Left hindlimb (tissue), 1 donor: ENCODE data around the gene AUH.

ENCODE experiments used
- DNase-seq: peaks from one replicate; pipeline ENCODE4 v3.0.0-alpha.2; 2018

Gene AUH

DNA sequence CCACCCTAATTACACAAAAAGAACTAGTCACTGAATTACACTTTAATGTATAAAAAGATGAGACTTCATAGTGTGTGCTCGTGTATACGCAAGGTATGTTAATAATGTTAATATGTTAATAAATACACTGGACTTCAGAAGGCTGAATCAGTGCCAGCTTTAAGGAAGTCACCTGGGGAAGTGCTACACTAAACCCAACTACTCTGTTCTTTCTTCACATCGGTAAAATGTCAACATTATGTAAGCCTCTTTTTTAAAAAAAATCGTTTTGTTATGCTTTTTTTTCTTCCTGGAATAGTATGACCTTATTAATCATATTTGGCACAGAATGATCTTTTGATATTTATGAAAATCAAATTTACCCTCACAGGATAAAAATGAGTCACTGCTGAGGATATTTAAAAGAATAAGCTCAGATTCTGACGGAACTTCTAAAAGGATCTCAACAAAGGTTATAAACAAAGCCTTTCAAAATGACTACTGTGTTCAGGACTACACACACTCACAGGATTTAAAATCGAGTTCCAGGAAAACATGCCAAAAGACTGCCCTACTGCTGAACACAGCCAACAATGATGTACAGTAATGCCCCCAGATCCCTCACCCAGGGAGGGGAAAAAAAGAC lies 75.9 kb downstream of the AUH start:
- DNase-seq: no peak

DNA sequence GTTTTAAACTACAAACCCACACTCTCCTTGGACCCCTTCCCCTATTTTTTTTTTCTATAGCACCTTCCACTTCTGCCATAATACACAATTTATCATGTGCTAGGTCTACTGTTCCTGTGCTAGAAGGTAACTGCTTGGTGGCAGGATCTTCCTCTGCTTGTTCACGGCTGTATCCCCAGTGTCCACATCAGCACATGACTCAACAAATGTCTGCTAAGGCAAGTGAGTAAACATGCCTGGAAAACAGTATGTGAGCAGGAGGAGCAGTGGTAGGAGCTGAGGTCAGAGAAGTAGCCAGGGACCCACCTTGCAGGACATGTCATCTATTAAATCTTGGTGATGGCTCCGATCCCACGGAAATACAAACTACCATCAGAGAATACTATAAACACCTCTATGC lies 79.4 kb downstream of the AUH start:
- DNase-seq: no peak

DNA sequence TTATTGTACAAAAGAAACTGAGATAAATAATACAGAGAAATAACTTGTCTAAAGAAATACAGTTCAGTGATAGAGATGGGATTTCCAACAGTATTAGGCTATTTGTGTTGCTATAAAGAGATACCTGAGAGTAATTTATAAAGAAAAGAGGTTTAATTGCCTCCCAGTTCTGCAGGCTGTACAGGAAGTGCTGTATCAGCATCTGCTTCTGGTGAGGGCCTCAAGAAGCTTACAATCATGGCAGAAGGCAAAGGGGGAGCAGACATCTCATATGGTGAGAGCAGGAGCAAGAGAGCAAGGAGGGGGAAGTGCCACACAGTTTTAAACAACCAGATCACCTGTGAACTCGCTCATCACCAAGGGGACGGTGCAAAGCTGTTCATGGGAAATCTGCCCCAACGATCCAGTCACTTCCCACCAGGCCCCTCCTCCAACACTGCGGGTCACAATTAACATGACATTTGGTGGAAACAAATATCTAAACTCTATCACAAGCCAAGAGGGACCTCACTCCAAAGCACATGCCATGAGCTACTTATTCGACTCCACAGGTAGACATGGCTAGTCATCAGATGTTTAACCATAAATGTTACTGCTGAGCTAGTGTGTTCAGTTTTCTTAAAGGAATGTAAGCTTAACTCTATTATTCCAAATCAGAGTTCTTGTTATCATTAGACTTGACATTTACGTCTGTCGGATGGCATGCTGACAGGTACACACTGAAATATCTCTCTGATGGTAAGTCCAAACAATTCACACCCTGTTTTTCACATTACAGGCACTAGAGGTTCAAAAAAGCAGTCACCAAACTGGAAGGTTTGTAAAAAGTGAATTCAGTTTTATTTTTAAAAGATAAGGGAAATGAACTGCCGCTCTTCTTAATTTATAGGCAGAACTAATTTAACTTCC lies 82.2 kb downstream of the AUH start:
- DNase-seq: no peak

DNA sequence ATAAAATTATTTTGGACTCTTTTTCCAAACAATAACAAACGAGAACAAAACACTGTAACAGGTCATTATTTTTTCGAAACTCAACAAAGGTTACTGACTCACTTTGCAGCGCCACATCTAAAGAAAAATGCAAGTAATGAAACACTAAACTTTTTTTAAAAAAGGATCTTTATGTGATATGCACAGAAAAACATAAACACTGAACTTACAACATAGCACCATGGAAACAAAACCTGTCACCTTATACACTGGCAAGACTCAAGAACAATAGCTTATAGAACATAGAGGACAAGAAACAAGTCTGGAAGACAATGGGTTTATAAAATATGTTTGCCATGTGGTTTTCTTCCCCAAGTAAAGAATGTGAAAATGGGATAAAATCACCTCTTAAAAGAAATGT lies 85.2 kb downstream of the AUH start:
- DNase-seq: no peak

DNA sequence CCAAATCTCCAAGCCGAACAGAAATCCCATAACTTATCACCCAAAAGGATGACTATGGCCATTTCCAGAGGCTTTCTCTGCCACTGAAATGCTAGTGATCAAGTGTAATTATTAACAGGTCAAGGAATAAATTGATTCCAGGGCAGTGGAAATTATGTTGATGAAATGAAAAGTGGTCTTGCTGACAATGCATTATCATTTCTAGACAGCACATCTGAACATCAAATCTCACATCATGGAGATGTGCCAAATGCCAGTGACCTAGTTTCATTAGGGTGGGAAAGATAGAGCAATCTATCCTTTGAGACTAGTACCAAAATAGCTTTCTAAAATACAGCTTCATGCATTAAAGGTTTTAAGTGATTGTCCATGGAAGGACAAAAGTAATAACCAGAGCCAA lies 86.1 kb downstream of the AUH start:
- no peak for DNase-seq

DNA sequence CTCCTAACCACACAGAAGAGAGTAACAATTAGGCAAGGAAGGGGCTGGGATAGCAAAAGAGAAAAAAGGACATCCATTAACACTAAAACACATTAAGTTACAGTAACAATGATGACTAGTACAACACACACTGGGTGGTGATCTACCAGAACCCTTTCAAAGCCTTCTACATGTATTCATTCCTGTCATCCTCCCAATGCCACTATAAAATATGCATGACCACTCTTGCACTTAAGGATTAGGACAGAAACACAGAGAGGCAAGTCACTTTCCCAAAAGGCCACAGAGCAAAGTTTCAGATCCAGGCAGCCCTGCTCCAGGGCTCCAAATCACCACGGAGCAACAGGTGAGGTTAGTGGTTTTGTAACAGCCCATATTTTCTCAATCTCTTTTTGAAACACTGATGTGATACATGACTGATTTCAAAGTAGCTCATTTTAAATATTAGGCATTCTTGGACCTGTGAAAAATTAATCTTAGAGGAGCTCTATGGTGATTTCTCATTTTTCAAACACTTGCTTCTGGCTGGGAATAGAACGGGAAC lies 86.7 kb downstream of the AUH start:
- DNase-seq: no peak

DNA sequence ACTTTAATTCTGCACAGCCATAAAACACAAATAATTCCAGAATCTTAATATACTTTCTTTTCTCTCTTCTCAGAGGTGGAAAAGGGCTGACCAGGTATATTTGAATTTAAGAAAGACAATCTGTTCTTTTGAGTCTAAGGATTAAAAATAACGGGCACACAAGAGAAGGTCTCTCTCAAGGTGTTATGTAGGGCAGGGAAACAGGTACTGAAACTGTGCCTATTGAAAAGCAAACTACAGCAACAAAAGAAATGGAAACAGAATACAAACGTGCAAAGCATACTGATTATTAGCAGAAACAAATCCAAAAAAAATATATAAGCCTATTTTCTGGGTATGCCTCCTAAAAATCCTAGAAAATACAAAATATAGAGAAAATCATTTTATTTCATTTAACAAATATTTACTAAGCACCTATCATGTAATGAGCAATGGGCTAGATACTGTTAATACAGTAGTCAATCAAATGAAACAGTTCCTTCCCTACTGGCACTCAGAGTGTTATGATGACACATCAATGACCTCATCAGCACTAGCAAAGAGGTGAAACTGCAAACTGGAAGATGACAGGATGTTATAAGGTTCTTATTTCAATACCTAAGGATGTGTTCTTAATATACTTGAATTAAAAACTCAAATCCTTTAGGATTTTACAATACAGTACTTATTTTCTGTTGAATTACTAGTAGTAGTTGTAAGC lies 87.7 kb downstream of the AUH start:
- DNase-seq: no peak

DNA sequence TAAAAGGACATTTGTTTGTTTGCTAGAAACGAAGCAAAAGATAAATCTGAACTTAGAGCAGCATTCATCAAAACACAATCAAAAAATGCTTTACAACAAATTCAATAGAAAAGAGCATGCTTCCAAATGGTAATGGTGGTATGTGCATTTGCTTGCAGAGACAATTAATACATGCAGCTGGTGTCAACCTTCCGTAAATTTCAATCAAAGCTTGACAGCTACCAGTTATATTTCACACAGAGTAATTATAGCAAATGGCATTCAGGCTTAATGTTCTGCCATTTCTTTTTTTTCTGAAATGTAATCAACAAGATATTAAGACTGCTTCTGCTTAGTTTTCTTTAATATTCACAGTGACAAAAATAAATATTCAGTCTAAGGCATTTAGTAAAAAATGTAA lies 90.6 kb downstream of the AUH start:
- no peak for DNase-seq

DNA sequence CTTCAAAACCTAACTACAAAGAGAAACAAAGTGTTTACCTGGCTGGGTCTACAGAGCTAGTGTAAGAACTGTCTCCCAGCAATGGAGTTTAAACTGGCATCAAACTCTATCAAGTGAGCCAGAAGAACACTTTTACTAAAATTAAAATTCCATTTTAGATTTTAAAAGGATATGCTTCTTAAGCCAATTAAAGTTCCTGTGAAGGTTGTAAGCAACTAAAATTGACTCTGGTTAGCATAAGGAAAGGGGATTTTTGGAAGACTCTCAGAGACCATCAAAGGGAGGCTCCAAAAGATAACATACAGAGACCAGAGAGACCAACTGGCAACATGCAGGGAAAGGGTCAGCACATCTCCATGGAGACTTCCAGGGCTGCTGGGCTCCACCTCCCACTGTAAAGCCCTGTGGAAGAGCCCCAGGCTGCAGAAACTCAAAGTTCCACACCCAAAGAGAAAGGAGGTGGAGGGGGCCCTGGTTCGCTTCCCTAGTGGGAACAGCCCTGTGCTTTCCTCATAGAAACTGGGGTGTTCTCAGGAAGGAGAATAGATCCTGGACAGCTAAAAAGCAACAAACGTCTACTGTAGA lies 91.7 kb downstream of the AUH start:
- DNase-seq: no peak

DNA sequence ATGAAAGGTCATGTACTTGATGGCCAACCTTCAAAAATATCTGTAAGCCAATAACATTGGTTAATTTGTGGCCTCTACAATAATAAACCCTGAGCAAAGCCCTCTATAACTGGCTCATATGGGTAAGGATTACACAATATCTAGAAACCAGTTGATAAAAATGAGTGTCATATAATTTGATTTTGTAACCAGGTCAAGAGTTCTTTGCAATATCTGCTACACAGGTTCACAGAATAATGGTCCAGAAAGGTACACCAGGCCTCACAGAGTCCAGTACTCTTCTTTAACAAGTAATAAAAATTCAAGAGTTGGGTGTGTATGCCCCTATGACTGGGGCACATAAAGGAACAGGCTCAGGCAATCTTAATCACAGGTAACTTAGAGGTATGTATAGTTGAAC lies 95.3 kb downstream of the AUH start:
- DNase-seq: no peak

DNA sequence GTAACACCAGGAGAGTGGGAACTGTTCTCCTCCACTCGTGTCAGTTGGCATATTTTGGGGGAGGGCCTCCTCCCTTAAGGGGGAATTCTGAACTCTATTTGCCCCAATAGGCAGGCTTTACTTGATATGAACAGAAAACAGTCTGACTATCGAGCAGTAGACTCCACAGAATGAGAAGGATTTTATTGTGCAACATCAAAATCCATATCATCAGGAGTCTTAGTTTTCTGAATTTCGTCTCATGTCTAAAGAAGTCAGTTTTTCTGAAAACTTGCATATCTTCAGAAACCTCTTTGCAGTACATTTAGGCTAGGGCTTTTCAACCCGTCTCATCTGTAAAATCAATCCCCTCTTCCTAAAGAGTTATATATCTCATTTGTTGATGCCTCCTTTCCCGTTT lies 96.2 kb downstream of the AUH start:
- no peak for DNase-seq

DNA sequence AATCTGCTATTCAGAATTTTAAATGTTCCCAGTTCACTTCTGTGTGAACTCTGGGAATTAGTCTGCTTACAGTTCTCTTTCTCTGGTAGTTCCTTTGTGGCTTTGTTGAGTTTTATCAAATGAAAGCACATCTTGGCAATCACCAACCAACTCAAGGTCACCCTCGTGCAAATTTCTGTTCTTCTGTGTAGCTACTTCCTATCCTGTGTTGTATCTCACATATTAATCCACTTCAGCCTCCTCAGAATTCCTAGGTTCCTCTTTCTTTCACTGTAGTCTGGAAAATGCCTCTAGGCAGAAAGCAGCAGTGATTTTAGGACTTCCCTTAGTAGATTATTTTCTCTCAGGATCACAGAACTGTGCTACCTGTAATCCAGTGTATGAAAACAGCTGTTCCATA lies 100.3 kb downstream of the AUH start:
- DNase-seq: no peak

DNA sequence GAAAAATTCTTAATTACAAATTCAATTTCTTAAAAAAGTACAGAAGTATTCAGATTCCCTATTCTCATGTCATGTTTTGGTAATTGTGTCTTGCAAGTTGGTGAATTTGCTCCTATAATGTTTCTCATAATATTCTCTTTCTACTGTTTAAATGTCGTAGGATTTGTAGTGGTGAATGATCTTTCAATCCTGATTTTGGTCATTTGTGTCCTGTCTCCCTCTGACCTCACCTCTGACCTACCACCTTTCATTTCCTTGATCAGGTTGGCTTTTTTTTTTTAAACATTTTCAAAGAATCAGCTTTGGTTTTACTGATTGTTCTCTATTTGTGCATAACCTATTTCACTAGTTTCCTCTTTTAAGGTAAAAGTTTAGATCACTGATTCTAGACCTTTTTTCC lies 102.6 kb downstream of the AUH start:
- DNase-seq: no peak

DNA sequence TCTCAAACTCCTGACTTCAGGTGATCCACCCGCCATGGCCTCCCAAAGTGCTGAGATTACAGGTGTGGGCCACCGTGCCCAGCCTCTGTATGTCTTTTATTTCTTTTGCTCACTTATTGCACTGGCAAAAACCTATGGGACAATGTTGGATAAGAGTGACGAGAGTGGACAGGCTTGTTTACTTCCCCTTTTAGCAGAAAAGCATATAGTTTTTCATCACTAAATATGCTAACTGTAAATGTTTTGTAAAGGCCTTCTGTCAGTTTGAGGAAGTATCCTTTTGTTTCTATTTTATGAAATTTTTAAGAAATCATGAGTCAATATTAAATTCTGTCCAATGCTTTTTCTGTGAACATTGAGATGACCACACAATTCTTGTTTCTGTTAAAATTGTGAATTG lies 103.3 kb downstream of the AUH start:
- no peak for DNase-seq

DNA sequence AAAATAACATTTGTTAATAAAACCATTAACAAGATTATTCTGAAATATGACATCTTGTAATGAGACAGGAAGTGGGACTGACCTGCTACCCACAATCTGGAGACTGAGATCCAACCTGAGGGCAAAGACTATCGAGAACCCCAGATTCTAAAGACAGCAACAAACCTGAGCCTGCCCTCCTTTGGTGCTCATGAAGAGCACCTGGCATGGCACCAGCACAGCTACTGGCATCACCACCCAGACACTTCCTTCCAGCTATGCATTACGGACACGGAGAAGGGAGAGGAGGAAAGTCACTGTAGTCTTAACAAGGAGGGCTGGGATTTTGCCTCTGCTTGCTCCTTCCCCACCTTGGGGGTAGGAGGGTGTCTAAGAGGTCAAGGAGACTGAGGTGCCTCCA lies 105.5 kb downstream of the AUH start:
- DNase-seq: no peak

DNA sequence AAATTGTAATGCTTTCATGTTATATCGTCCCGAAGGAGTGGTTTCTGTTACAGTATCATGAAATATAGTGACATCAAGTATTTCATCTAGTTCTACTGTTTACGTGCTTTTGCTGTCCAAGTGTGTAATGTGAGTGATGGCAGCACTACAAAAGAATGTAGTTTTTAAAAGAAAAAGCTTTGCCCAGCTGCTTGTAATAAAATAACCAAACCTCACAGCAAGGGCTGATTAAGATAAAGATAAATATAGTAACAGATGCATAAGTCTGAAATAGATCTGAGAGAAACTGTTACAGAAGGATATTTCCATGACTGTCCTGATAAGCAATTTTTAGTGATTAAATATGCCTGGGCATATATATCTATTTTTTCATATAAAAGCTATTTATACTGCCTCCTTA lies 106.4 kb downstream of the AUH start:
- DNase-seq: no peak

DNA sequence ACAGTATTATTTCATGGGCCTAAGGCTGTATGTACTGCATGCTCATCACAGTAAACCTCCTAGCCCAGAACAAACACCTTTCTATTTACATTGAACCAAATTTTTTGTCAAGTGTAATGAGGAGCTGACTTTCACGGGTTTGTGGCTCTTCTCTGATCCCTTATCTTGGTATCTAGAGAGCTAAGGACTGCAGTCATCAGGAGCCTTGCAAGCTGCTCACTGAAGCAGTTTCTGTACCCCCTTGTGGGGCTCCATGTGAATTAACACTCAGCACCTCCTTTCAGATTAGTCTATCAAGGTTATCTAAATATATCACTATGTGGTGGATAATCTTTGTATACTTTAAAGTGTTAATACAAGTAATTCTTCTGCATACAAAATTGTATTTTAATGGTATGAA lies 108.2 kb downstream of the AUH start:
- no peak for DNase-seq

DNA sequence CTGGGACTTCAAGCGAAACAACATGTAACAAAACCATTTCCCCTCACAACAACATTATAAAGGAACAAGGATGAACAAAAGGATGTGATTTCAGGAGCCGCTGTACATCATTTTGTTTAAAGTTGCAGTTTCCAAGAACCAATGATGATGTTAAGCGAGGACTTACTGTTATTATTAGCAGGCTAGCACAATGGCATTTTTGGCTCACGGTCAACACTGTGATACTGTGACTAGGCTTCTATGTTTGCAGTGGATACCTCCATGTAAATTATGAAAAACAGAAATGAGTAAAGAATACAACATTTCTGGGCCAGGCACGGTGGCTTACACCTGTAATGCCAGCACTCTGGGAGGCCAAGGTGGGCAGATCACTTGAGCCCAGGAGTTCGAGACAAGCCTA lies 113.0 kb downstream of the AUH start:
- no peak for DNase-seq

DNA sequence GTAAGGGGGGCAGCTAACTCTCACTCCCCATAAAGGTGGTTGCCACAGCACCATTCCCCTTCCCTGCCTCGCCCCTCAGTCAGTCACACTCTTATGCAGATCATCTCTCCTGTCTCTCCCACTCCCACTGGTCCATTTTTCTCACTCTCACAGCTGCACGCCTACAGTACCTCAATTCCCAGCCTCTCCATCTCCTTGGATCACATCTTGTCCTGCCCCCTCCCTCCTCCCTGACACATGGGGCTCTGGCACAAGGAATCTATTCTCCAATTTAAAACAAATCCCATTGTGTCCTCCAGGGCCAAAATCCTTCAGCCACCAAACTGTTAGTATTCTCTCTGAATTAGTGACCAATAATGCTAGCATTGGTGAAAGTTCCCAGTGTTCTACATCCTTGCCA lies 114.4 kb downstream of the AUH start:
- no peak for DNase-seq

DNA sequence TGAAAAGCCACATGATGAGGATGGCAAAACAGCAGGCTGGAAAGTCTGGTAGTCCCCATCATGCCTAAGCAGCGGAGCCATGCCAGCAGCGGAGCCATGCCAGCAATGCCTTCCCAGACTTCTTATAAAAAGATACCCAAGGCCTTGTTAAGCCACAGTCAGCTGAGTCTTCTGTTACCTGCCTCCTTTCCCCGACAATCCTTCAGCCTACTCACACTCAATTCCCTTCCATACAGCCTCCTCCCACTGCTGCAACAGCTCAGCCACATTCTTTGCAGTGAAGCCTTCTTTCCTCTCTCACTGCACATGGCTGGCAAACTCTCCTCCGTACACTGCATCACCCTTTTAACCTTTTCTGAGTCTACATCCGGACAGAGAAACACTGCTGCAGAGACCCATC lies 114.9 kb downstream of the AUH start:
- DNase-seq: no peak

DNA sequence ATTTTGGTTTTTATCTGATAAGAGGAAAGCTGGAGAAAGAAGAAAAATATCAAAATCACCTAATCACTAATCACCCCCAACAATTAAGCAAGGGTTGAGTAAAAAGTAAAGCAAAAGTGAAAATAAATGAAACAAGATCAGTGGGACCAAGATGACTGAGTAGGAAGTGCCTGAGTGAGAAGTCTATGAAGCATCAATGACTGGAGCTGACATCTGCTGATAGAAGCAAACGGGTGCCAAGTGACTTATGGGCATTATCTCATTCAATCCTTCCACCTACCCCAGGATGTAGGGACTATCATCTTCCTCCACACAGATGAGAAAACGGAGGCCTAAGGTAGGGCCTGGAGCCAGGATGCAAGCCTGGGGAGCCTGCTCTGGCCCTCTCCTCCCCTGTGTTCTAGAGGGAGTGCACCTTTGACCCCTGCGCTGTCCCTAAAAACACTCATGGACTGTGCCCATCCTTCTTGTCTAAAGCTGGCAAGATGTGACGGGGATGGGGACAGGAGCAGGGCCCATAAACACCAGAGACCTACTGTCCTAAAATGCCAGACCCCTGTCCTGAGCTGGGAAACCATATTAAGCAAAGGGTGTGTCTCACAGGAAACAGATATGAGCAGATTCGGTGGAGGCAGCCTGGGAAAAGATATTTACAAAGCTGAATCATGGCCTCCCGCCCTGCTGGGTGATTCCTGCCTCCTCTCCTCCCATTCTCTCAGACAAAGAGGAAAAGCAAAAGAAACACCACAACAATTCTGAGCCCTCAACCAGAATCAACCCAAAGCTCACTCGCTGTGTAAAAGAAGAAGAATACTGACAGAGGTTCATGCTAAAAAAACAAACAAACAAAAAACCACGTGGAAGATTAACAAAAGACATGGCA lies 116.0 kb downstream of the AUH start:
- DNase-seq: no peak

DNA sequence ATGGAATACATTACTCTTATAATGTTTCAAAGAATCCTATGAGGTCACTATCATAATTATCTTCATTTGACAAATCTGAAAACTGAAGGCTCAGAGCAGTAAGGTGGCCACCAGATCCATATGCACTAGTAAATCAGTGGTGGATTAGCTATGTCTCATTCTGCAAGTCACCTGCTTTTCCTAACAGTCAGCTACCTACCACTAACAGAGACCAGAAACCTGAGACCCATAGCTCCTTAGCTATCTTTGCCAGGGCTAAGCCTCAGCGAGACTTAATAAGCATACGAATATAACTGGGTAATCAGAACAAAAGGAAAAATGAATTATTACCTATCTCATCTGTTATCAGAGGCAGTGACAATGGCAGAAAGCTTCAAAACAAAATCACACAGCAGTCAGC lies 118.7 kb downstream of the AUH start:
- no peak for DNase-seq
